ENCODE measurements around the gene GYPA. TPM values are rescaled to one million over a fixed set of nuclear protein-coding genes. Genes with fewer than 3 reads are reported as not detected.
"Not testable (repeated sequence)": the region's sequence is repeated elsewhere in the genome, so short reads cannot be mapped to it uniquely, and the experiment has no call there.

GYPA gene
- polyA plus RNA-seq (2011; rRNA removed) (not detected in 2 replicates), polyA plus RNA-seq (2017; fragmentation: RNase III; extraction: RNeasy Plus Mini Kit Qiagen cat#74134 plus additional on column Dnase treatment) (not detected in 3 replicates), polyA minus RNA-seq (2011; rRNA and poly(A)+ RNA removed) (not detected in 2 replicates)
- polyA plus RNA-seq (2012; cell fraction: cytosol; rRNA removed): not detected in 2 replicates
- polyA plus RNA-seq (2012; cell fraction: nucleus; rRNA removed): not detected in 2 replicates

DNA sequence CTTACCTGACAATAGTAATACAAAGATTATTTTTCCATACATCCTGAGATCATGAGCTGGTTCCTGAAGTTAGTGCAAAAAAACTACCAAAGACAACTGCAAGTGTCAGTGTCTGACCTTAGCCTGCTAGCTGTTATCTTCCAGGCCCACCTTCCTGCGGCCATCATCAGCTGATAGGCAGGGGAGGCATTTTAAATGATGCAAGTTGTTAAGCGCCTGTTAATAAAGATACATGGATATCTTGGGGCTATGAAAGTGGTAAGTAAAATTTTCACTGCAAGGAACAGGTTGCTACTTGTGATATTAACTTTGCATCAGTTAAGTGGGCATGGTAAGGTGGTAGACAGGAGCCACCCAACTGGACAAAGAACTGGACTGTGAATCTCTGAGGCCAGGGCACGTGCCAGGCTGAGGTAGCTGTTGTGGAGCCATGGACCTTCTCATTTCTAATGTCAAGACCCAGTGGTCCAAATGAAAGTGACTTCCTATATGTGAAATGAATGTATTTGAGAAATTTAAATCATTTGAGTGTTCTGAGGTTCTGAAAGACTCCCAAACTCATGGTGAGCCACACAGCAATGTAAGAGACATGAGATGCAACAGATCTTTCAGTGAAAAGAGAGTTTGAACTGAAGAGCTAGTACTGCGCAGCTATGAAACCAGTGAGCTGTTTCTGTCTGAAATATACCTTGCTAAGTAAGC, at the start of gene GYPA:
Gene GYPA (minus strand): TSS at position 125 of the 702 bp plus-strand sequence. CDS start 83 bp downstream, at position 42.
- DNase-seq (ENCODE audit: low read depth in 1 of 2, low spot score in 1 of 2); H3K4me2 ChIP-seq; CTCF ChIA-PET; H3K9me3 ChIP-seq; POLR2A ChIA-PET; FAIRE-seq; H3K27ac ChIP-seq; H3K4me3 ChIP-seq; ATAC-seq; H3K4me1 ChIP-seq: not testable (repeated sequence)
- WGBS (ENCODE audit: missing lambda C conversion rate): 40% methylated on average over 4 of the region's 4 CpGs

DNA sequence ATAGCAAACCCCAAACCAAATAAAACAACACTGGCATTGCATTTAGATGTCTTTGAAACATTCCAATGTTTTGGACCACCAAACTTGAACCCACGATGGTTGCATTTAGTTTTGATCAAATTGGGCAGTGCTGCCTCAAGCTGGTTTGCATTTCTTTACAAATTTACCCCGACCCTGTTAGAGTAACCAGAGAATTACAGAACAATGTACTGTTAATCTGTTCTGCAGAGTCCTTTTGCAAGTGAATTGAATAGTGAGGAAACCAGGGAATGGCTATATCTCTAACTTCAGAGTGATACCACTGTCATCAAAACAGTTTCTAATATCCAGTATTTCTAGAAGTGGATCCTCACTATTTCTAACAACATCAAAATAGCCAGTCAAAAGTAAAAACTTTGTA, 49.5 kb upstream of the GYPA start:
- Histone ChIP-seq H3K4me1 (no peaks in the 10 kb centered on the region), H3K9me3 (no peaks in the 10 kb centered on the region), H3K4me3 (no peak overlapping the region), H3K4me2 (no peak overlapping the region), H3K27ac (no peak overlapping the region)
- ChIA-PET CTCF (no interaction called here), POLR2A (no interaction called here)
- no peak for DNase-seq (ENCODE audit: low read depth in 1 of 2, low spot score in 1 of 2)
- 0% methylated on average over 2 of the region's 2 CpGs for WGBS (ENCODE audit: missing lambda C conversion rate)
- FAIRE-seq: no peak
- no peak for ATAC-seq
- TF ChIP-seq, protein P1, sequence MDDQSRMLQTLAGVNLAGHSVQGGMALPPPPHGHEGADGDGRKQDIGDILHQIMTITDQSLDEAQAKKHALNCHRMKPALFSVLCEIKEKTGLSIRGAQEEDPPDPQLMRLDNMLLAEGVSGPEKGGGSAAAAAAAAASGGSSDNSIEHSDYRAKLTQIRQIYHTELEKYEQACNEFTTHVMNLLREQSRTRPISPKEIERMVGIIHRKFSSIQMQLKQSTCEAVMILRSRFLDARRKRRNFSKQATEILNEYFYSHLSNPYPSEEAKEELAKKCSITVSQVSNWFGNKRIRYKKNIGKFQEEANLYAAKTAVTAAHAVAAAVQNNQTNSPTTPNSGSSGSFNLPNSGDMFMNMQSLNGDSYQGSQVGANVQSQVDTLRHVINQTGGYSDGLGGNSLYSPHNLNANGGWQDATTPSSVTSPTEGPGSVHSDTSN (IDR thresholded peaks at IDR 0.05): no peak
- no peak for TF ChIP-seq TFCP2L1 (CRISPR knock-in tag; IDR thresholded peaks at IDR 0.05)
- TF ChIP-seq ZNF302 (CRISPR knock-in tag; IDR thresholded peaks at IDR 0.05): no peak
- no peak for TF ChIP-seq MAZ (IDR thresholded peaks at IDR 0.05; ENCODE audit: borderline replicate concordance, low read depth, low read length)
- TF ChIP-seq, protein P2, sequence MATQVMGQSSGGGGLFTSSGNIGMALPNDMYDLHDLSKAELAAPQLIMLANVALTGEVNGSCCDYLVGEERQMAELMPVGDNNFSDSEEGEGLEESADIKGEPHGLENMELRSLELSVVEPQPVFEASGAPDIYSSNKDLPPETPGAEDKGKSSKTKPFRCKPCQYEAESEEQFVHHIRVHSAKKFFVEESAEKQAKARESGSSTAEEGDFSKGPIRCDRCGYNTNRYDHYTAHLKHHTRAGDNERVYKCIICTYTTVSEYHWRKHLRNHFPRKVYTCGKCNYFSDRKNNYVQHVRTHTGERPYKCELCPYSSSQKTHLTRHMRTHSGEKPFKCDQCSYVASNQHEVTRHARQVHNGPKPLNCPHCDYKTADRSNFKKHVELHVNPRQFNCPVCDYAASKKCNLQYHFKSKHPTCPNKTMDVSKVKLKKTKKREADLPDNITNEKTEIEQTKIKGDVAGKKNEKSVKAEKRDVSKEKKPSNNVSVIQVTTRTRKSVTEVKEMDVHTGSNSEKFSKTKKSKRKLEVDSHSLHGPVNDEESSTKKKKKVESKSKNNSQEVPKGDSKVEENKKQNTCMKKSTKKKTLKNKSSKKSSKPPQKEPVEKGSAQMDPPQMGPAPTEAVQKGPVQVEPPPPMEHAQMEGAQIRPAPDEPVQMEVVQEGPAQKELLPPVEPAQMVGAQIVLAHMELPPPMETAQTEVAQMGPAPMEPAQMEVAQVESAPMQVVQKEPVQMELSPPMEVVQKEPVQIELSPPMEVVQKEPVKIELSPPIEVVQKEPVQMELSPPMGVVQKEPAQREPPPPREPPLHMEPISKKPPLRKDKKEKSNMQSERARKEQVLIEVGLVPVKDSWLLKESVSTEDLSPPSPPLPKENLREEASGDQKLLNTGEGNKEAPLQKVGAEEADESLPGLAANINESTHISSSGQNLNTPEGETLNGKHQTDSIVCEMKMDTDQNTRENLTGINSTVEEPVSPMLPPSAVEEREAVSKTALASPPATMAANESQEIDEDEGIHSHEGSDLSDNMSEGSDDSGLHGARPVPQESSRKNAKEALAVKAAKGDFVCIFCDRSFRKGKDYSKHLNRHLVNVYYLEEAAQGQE (IDR thresholded peaks at IDR 0.05): no peak
- no peak for TF ChIP-seq CHD2 (IDR thresholded peaks at IDR 0.05; ENCODE audit: low read length, partially characterized antibody)
- TF ChIP-seq RCOR1 (IDR thresholded peaks at IDR 0.05; ENCODE audit: low read depth, low read length): no peak
- TF ChIP-seq, protein P3, sequence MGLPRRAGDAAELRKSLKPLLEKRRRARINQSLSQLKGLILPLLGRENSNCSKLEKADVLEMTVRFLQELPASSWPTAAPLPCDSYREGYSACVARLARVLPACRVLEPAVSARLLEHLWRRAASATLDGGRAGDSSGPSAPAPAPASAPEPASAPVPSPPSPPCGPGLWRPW (IDR thresholded peaks at IDR 0.05): no peak
- TF ChIP-seq NR3C1 (IDR thresholded peaks at IDR 0.05): no peak
- TF ChIP-seq ESRRA (IDR thresholded peaks at IDR 0.05; ENCODE audit: borderline replicate concordance, low read length): no peak
- TF ChIP-seq MAFK (IDR thresholded peaks at IDR 0.05; ENCODE audit: partially characterized antibody): no peak
- TF ChIP-seq, protein P4, sequence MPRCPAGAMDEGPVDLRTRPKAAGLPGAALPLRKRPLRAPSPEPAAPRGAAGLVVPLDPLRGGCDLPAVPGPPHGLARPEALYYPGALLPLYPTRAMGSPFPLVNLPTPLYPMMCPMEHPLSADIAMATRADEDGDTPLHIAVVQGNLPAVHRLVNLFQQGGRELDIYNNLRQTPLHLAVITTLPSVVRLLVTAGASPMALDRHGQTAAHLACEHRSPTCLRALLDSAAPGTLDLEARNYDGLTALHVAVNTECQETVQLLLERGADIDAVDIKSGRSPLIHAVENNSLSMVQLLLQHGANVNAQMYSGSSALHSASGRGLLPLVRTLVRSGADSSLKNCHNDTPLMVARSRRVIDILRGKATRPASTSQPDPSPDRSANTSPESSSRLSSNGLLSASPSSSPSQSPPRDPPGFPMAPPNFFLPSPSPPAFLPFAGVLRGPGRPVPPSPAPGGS (IDR thresholded peaks at IDR 0.05): no peak
- TF ChIP-seq POLR2A (IDR thresholded peaks at IDR 0.05; ENCODE audit: low read length): no peak
- TF ChIP-seq JUN (IDR thresholded peaks at IDR 0.05): no peak
- no peak for TF ChIP-seq CBX8 (IDR thresholded peaks at IDR 0.05)
- TF ChIP-seq HEYL (CRISPR knock-in tag; IDR thresholded peaks at IDR 0.05): no peak
- TF ChIP-seq, protein P5, sequence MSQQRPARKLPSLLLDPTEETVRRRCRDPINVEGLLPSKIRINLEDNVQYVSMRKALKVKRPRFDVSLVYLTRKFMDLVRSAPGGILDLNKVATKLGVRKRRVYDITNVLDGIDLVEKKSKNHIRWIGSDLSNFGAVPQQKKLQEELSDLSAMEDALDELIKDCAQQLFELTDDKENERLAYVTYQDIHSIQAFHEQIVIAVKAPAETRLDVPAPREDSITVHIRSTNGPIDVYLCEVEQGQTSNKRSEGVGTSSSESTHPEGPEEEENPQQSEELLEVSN (IDR thresholded peaks at IDR 0.05; ENCODE audit: borderline replicate concordance, low read depth): no peak
- no peak for TF ChIP-seq TP53 (CRISPR knock-in tag; IDR thresholded peaks at IDR 0.05)

All from A549 (cell line).